Limb (tissue), 2 donors: Measurements from ENCODE around the gene C2orf49.

Experiments
- DNase-seq, 2 donors: peaks; one replicate each; pipeline ENCODE4 v3.0.0-alpha.2; 2016; ENCODE audit errors: extremely low spot score in 2 of 2

C2orf49 gene

DNA sequence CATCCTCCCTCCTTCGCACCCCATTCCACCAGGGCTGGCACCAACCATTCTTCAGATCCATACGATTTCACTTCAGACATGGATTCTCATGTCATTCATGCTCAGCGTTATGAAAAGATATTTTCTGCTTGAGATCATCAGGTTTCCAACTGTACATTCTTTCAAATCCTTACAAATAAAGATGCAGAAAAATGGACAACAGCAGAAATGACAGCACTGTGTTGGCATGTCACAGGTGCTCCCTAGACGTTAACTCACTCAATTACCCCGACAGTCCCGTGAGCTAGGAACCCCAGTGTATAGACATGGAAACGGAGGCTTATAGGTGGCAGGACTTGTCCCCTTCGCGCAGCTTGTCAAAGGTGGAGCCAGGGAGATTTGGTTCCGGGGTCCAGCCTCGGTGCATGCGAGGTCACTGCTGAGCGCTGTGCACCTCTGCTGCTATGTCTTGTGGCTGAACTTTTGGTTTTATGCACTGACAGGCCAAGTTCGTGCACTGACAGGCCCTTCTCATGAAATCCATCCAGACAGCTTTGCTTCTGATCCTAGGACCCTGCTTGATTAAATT, 43.8 kb downstream of the C2orf49 start:
- no peak for DNase-seq

DNA sequence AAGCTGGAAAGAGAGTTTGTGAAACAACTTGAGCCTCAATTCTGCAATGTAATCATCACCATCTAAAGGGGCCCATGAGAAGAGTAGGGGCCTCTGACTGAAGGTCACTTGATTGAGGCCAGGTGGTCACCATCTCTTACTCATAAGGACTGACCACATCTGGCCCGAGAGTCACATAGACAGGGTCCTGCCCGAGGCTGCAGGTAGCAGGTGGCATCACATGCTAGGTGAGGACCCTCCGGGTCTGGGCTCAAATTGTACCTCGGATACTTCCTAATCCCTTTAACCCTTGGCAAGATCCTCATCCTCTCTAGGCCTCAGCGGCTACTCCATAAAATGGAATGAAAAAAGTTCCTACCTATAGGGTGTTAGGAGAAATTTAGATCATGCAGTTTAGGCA, 44.8 kb downstream of the C2orf49 start:
- no peak for DNase-seq

DNA sequence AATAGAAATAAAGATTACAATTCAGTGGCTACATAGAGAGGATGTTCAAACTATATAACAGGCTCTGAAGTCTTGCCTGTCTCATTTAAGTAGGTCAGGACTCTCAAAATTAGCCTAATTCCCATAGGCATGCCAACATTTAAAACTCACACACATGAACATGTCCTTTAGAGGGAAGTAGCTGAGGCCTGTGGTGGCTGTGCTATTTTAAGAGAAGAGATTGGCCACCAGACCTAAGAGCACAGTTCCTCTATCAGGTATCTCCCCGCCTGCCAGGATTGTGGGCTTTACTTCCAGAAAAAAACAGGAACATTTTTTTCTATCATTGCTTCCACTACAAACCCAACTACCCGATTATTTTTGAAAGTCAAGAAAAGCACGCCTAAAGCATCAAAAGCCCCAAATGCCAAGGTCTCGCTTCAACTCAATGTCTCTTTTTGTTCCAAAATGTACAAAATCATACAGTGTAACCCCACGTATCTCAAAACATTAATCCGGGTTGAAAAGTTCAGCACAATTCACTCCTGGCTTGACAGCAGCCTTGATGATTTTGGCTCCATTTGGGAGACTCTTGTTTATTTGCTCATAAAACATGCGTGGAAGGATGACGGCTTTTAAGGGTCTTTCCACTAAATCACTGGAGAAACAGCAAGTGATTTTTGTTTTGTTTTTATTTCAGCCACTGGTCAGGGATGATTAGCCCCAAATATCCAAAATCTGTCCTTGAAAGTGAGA, 46.3 kb downstream of the C2orf49 start:
- DNase-seq = no peak

DNA sequence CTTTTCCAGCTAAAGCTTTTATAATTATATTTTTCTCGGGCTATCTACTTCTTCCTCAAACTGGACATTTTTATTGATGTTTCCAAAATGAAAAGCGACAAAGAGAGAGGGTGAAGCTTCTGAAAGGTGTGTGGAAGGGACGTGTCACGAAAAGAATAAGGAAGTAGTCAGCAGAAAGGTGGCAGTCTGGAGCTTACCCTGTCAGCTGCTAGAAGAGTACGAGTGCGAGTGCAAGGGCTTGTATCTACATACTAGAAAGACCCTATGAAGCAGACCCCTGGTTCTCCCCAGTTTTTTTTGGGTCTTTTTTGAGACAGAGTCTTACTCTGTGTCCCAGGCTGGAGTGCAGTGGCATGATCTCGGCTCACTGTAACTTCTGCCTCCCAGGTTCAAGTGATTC, 46.9 kb downstream of the C2orf49 start:
- no peak for DNase-seq

DNA sequence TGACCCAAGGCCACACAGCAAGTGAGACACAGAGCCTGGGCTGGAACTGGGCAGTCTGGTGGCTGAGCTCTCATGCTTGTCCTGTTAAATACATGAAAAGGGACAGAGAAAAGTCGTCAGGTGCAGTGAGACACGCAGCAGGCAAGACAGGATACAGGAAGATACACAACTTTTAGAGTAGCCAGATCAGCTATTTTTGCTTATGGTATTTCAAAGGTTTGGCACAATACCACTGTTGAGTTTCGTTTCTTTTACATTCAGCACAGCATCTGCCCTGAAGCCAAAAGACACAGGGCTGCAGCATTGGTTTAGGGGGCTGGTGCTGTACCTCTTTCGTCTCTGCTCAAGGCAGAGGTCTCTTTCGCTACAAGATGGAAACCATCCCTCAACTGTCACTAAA, 47.5 kb downstream of the C2orf49 start:
- no peak for DNase-seq

DNA sequence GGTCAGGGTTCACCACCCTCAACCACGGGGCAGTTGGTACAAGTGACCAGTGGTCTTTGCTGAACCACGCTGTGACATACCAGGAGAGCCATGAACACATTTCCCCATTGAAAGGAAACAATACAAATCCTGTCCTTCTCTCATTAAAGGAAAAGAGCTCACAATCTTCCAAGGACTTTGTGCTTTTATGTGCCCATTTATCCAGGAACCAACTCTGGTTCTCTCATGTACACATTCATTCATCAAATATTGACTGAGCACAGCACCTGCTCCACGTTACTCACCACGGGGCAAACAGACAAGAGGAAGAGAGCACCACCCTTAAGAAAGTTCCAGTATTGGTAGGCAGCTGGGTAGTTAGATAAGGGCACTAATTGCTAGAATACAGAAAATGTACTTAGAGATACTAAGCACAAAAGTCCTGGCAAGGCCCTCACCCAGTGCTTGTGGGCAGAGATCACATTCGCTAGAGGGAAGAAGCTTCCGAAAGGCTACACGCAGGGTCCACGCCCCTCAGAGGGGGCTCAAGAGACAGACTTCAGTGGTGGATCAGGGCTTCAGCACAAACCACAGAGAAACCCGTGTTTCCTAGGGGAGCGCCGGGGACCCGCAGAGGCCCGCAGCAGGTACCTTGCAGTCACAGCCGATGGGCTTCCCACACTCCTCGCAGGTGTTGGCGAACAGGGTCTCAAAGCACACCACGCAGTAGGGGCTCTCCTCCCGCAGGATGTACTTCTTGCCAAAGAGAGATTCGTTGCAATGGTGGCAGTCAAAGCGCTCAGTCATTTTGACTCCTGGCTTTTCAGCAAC, 48.6 kb downstream of the C2orf49 start:
- no peak for DNase-seq

DNA sequence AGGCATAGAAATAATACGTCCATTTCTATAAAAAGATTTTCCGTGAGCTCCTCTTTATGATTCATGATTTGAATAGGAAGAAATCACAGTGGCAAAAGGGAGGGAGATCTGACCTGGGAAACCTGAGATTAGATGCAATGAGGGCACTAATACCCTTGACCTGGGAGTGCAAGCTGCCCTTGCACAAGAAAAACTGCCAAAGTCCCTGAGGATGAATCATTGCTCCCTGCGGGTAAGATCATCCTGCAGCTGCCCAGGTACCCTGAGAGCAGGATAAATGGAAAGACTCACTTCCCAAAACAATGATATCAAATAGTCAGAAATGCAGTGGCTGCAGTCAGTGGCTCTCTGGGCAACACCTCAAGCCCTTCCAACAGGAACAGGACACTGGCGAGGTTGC, 49.9 kb downstream of the C2orf49 start:
- no peak for DNase-seq

DNA sequence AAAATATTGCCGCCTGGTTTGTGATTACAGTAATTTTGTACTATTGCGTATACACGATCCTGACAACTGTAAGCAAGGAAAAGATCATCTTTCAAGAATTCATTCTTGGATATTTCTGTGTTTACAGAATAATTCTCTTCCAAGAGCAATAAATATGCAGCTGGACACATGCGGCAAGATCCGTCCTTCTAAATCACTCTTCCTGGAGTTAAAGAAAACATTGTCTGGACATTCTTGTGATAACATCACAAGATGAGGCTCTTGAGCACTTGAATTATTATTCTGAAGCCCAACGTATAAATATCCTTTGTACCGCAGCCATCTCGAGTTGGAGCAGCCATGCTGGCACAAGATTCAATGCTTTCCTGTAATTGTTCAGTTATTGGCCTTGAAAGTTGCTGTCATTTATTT, 51.6 kb downstream of the C2orf49 start:
- DNase-seq = peak in 1 of 2 donors; percentile 57

DNA sequence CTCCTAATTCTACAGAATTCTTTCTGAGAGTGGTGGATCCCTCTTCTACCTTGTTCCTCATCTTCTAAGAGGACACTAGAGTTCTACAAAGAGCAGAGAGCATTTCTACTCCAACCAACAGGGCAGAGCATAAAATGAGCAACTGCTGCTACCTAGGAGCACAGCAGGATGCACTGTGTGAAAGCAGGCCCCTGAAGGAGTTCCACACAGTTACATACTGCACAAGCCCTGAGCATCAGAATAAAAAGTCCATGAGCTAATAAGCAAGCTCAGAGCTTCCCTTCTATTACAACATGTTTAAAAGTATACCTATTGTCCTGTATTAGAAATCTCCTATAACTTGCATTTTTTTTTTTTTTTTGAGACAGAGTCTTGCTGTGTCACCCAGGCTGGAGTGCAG, 53.1 kb downstream of the C2orf49 start:
- DNase-seq = no peak

DNA sequence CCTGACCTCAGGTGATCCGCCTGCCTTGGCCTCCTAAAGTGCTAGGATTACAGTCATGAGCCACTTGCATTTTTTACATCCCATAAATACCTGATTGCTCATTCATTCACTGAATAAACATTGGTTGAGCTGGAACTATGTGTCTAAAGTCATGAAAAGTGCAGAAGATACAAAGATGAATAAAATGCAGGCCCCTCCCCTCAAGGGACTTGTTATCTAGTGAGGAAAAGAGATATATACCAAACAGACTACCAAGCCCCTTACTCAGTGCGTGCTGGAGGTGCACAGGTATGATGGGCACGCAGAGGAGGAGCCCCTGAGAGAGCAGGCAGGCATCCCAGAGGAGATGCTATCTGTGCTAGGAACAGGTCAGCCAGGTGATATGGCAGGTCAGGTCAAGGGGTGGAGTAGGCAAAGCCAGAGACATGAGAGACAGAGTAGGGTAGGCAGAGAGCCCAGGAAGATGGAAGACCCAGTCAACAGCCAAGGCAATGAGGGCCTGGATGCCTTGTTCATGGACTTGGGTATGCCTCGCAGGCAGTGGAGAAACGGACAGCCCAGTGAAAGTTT, 53.8 kb downstream of the C2orf49 start:
- DNase-seq = no peak

DNA sequence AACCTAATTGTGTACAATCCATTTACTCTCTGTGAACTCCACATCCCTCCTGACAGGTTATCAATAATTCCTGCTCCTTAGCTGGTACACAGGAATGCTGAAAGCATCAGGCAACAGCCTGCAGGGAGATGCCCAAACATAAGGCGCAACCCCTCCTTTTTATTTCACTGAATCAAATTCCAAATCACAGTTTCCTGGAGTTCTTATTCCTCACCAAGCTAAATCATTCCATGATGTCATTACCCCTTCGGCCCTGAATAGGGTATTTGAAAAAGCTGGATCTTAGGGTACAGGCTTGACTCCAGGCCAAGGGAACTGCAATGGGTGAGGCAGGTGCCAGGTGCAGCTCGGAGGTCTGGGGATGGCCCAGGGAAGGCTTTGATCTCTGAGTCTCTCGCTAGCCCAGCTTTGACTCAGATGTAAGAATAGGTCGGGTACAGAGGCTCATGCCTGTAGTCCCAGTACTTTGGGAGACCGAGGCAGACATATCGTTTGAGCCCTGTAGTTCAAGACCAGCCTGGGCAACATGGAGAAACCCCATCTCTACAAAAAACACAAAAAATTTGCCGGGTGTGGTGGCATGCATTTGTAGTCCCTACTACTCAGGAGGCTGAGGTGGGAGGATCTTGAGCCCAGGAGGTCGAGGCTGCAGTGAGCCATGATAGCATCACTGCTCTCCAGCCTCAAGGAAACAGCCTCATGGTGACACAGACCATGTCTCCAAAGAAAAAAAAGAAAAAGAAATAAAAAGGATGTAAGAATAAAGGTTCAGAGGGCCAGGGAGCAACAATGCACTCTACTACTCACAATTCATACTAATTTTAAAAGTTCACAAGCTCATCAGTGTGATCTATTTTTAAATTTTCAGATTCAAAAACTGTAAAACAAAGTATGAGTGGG, 54.7 kb downstream of the C2orf49 start:
- no peak for DNase-seq

DNA sequence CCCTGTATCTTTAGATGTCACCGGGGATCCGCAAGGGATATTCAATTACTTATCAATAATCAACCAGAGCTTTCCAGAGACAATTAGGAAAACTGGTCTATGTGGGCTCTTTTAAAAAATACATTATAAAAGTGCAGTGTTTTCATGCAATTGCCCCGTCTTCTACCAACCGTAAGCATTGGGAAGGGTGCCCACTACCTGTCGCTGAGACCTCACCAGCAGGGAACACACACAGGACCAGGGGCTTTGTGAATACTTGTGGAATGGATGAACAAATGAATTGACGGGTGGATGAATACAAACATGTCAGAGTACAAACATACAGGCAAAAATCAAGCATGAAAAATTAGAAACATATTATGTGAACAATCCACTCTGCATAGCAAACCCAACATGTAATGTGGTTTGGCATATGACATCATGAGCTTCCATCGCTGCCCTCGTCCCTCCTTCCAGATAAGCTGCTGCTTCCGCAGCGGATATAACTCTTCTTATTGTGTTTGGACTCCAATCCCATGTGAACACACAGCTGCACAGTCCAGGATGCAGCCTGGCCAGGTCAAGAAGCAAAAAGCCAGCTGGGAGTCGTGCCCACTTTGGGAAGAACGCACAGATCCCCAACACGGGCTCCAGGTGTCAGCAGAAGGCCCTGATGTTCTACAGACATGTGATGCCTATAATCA, 56.2 kb downstream of the C2orf49 start:
- DNase-seq = no peak

DNA sequence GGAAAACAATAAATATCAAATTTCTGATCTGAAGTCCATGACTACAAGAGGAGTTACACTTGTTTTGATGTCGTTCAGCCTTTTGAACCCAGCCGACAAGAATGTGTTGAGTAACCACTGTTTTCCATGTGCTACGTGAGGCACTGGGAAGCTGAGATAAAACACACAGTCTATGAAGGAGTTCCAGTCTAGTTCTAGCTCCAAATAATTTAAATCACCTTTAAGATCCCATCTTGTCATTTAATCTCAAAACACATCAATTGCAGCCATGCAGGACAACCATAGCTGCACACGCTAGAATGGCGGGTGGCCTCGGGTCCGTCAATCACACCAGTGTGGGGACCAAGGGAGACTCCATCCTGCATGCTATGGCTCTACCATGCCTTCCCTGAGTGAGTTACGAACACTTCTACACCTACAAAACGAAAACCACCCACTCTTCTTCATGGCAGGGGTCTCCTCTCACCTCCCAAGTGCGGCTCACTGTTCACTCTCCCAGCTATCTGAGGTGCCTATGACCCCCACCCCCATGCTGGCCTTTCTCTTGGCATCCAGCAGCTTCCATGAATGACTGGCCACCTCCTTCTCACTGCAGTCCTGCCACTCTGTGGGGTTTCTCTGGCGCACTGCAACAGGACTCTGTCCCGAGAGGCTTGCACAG, 57.7 kb downstream of the C2orf49 start:
- no peak for DNase-seq

DNA sequence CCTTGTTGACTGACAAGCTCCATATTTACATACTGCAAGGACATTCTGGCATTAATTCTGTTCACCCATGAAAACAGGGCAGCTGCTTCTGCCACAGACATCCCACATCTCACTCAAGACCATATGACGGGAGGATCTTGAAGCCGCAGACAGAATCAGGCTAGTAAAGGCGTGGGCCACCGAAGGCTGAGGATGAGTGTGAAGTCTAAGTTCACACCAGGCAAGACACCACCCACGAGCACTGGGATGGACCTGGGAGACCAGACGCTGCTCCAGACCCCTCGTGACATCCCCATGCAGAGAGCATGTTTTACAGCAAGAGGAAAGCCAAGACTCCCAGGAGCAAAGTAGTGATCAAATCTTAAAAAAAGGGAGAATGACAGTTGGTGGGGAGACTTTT, 58.4 kb downstream of the C2orf49 start:
- no peak for DNase-seq

DNA sequence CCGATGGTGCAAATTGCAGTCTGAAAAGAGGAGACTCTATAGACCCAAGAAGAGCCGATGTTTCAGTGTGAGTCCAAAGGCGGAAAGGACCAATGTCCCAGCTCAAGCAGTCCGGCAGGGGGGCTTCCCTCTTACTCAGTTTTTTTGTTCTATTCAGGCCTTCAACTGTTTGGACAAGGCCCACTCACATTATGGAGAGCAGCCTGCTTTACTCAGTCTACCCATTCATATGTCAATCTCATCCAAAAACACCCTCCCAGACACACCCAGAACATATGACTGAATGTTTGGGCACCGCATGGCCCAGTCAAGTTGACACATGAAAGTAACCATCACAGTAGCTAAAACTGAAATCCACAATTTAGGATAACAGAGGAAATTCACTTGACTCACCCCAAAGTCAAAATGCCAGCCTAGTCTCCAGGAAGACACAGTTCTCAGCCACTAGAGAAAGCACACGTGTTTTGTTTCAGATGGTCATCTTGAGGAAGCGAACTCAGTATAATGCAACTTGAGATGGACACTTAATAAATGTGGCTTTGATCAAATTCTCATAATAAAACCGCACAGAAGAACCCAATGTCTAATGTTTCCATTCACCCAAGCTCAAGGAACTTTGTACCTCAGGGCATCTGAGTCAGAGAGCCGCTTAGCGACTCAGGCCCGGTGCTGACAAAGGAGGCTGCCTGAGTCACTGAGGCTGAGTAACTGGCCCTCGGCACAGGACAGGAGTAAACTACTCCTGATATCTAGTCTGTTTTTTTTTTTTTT, 59.1 kb downstream of the C2orf49 start:
- no peak for DNase-seq

DNA sequence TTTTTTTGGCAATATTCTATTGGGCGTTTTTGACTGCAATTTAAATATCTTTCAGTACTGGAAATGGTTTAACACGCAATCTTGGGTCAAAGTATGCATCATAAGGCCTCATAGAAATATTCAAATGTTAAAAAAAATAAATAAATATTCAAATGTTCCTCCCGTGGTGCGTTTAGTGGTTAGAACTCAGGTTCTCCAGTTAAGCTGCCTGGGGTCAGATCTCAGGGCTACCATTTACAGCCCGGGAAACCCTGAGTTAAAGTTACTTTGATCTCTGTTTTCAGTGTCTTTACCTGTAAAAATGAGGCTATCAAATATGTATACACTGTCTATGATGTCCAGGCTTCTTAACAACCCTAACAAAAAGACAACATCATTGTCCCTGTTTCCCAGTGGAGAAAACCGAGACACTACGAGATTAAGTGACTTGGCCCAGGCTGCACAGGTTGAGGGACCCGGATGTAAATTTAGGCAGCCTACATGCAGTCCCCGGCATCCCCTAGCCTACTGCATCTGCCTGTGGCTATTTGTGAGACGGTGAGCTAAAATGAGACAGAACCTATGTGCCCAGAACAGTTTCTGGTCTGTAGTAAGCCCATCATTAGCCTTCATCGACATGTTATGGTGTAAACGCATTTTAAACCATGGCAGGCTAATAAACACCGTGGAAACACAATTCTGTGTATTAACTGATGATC, 59.8 kb downstream of the C2orf49 start:
- DNase-seq = no peak

DNA sequence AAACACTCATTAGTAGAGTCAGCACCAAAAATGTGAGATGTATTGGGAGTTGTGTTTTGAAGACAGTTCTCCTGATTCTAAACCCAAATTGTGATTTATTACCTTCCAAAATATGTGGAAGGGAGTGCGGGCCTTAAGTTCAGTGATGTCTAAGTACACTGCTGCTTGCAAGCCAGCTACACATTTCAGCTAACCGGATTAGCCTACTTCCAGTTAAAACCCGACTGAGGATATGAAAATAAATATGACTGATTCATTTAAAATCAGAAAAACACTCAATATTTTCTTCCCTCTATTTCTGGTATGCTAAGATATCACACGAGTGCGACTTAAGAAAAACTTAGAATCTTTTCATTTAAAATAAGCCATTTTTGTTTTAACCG, 60.6 kb downstream of the C2orf49 start:
- no peak for DNase-seq

DNA sequence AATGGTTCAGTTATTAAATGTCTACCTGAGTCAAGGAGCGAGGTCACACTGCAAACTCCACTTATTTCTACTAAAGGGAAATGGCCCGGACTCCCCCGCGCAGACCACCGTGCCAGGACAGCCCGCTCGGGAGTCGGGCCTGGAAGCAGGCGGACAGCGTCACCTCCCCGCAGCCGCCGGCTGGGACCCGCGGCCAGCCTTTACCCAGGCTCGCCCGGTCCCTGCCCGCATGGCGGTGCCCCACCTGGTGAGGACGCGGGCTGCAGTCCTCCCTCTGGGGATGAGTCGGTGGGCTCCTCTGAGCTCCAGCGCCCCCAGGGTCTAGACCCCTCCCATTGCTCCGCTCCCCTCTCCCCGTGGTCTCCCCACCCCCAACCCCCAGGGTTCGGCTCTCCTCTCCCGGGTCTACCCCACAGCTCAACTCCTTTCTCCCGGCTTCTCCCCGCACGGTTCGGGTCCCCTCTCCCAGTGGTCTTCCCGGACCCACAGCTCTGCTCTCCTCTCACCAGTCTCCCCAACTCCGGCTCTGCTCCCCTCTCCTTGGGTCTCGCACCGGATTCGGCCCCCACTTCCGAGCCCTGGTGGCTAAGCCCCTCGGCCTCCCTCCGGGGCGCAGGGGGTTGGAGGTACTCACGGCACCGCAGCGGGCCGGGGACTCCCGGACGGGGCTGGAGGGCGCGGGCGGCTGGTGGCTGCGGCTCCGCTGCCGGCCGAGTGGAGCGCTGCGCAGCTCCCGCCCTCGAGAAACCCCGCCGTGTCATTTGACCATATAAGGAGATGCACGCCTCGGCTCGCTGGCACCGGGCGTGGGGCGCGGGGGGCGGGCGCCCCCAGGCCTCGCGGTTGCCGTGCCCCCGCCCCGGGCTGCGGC, 61.2 kb downstream of the C2orf49 start, which contains the start of gene FHL2:
FHL2 (minus strand) TSS at position 716 of the 871 bp plus-strand sequence. CDS start 12,535 bp downstream, outside the sequence.
- peak; percentile 85 to 88 for DNase-seq
